Common myeloid progenitor, CD34-positive (primary cell): ENCODE results near the gene NTM.

Experiments
- CTCF ChIA-PET: fragments of 350-600 bp; sonication (Branson Sonifier 250); formaldehyde crosslinking; loops from one replicate; lab custom pipeline; 2021; ENCODE audit warnings: antibody characterized with exemption; lab: Charles Lee
- POLR2A ChIA-PET: fragments of 350-600 bp; sonication (Branson Sonifier 250); formaldehyde crosslinking; loops from one replicate; lab custom pipeline; 2021; ENCODE audit warnings: antibody characterized with exemption; lab: Charles Lee
- DNase-seq, 3 donors: peaks; one replicate each; pipeline versions ENCODE4 v3.0.0 to v3.0.0-alpha.2; 2013
- H3K27ac ChIP-seq, 2 experiments: 1 replicate in 1 of 2; 2 replicates in 1 of 2; pipeline ENCODE4 v1.7.0; 2013; ENCODE audit warnings: inconsistent platforms in 2 of 2, low read length in 2 of 2, mild to moderate bottlenecking in 2 of 2, low read depth in 1 of 2, moderate library complexity in 1 of 2; ENCODE audit not compliant: severe bottlenecking in 2 of 2, insufficient read depth in 1 of 2, poor library complexity in 1 of 2
- H3K27me3 ChIP-seq, 5 experiments: replicated peaks in 2 of 5; 1 replicate in 3 of 5; 2 replicates in 2 of 5; pipeline versions ENCODE4 v1.6.1 to v1.7.0; 2013; ENCODE audit warnings: low read length in 4 of 5, mild to moderate bottlenecking in 2 of 5, moderate library complexity in 2 of 5, inconsistent platforms in 1 of 5; ENCODE audit not compliant: insufficient read depth in 5 of 5, control insufficient read depth in 4 of 5
- H3K36me3 ChIP-seq, 4 experiments: 1 replicate in 2 of 4; 2 replicates in 2 of 4; pipeline versions ENCODE4 v1.6.1 to v1.7.0; 2013; ENCODE audit warnings: low read length in 3 of 4, control low read depth in 1 of 4, mild to moderate bottlenecking in 1 of 4; ENCODE audit not compliant: control insufficient read depth in 4 of 4, insufficient read depth in 4 of 4
- H3K4me1 ChIP-seq, 4 experiments: 1 replicate in 3 of 4; 2 replicates in 1 of 4; pipeline versions ENCODE4 v1.6.1 to v1.7.1; 2013; ENCODE audit warnings: low read length in 3 of 4, mild to moderate bottlenecking in 3 of 4, control low read depth in 1 of 4, inconsistent platforms in 1 of 4, moderate library complexity in 1 of 4; ENCODE audit not compliant: control insufficient read depth in 4 of 4, insufficient read depth in 4 of 4; ENCODE audit errors: control extremely low read depth in 1 of 4
- H3K4me3 ChIP-seq, 7 experiments: 1 replicate in 4 of 7; 2 replicates in 3 of 7; pipeline versions ENCODE4 v1.5.1 to v1.7.0; 2013; ENCODE audit warnings: mild to moderate bottlenecking in 7 of 7, low read length in 6 of 7, moderate library complexity in 6 of 7, inconsistent platforms in 2 of 7, low read depth in 2 of 7, control low read depth in 1 of 7; ENCODE audit not compliant: insufficient read depth in 4 of 7, control insufficient read depth in 1 of 7; ENCODE audit errors: extremely low read depth in 1 of 7
- H3K9me3 ChIP-seq, 5 experiments: 1 replicate in 4 of 5; 2 replicates in 1 of 5; pipeline versions ENCODE4 v1.6.1 to v1.7.1; 2013; ENCODE audit warnings: low read length in 4 of 5, mild to moderate bottlenecking in 2 of 5, inconsistent platforms in 1 of 5, low read depth in 1 of 5, moderate library complexity in 1 of 5; ENCODE audit not compliant: control insufficient read depth in 4 of 5, insufficient read depth in 2 of 5; ENCODE audit errors: control extremely low read depth in 1 of 5
- WGBS: methylation state at CpG from one replicate; pipeline ENCODE4 v1.1.5; 2013; ENCODE audit not compliant: insufficient coverage; 5-methylcytosine and 5-hydroxymethylcytosine counted together

NTM gene

GRCh38 chr11:131965504-131965903 lies 595.1 kb downstream of the NTM start:
- Histone ChIP-seq H3K36me3 (no peaks in the 10 kb centered on the region), H3K27ac (no peak overlapping the region), H3K4me3 (no peak overlapping the region), H3K4me1 (no peaks in the 10 kb centered on the region), H3K9me3 (no peaks in the 10 kb centered on the region), H3K27me3 (peaks cover 0 to 2% (median 0%) of the 10 kb centered on the region in 5 experiments)
- CTCF ChIA-PET = no interaction called here
- DNase-seq = no peak
- POLR2A ChIA-PET = no interaction called here
- 74% methylated on average over 3 of the region's 3 CpGs for whole genome bisulfite sequencing

DNA sequence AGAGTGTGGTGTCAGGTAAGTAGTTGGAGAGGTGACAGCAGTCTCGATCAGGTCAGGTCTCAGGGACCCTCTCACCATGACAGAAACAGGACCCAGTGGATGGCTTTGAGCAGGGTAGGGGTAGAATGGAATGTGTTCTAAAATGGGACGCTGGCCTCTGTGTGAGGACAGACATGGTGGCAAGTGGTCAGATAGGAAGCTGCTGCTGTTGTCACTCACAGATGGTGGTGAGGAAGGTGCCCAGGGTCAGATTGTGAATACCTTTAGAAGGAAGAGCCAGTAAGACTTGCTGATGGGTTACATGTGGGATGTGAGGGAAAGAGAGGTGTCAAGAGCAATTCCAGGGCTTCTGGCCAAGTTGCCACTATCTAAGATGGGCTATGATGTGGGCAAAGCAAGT lies 596.3 kb downstream of the NTM start:
- no peak overlapping the region for H3K4me3 ChIP-seq
- 95% methylated on average over 2 of the region's 2 CpGs for WGBS
- no peaks in the 10 kb centered on the region for H3K9me3 ChIP-seq
- H3K36me3 ChIP-seq = no peaks in the 10 kb centered on the region
- H3K27ac ChIP-seq = no peak overlapping the region
- ChIA-PET POLR2A (no interaction called here), CTCF (no interaction called here)
- peaks cover 0 to 2% (median 0%) of the 10 kb centered on the region in 5 experiments for H3K27me3 ChIP-seq
- H3K4me1 ChIP-seq = no peaks in the 10 kb centered on the region
- DNase-seq = no peak

GRCh38 chr11:131969261-131969660 lies 598.8 kb downstream of the NTM start:
- Histone ChIP-seq H3K27ac (no peak overlapping the region), H3K9me3 (no peaks in the 10 kb centered on the region), H3K4me1 (no peaks in the 10 kb centered on the region), H3K36me3 (no peaks in the 10 kb centered on the region), H3K27me3 (peaks cover 0 to 2% (median 0%) of the 10 kb centered on the region in 5 experiments), H3K4me3 (no peak overlapping the region)
- no CpG with 5 or more reads among the region's 2 CpGs for WGBS
- DNase-seq = no peak
- ChIA-PET POLR2A (no interaction called here), CTCF (no interaction called here)

DNA sequence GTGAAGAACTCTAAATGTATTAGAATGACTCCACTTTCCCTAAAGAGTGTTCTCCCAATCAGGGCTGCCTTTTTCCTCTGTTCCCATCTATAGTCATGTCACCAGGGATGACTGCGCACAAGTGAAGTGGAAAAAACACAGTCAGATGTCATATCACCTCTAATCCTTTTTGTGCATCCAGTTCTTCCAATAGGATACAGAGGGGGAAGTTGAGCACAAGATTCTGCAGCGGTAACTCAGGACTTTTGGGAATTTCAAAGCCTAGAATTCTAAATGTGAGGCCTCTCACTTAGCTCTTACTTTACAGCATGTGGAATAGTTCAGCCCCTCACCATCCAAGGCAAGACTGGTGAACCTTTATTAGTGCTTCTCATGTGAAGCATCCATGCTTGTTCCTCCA lies 602.6 kb downstream of the NTM start:
- Histone ChIP-seq H3K27me3 (no peaks in the 10 kb centered on the region), H3K4me1 (no peaks in the 10 kb centered on the region), H3K4me3 (no peak overlapping the region), H3K9me3 (no peaks in the 10 kb centered on the region), H3K27ac (no peak overlapping the region), H3K36me3 (no peaks in the 10 kb centered on the region)
- CTCF ChIA-PET = no interaction called here
- POLR2A ChIA-PET = no interaction called here
- 100% methylated on average over 1 of the region's 2 CpGs for WGBS
- no peak for DNase-seq

DNA sequence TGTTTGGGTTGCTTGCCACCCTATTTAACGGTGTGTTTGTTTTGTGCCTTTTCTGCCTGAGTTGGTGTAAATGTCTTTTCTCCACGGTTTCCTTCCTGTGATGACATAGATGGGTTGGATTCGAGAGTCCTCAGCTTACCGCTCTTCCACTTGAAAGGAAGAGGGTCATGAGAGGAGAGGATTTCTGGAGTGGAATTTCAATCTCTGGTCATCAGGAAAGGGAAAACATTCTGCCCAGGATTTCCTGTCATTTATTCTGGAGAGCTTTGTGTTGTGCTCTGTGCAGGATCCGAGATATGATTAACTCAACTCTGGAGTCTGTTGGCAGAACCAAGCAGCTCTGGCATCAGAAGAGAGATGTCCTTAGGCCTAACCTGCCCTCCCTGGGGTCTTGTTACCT lies 605.2 kb downstream of the NTM start:
- CTCF ChIA-PET = interaction anchor here (0.6 kb wide), 1 partner anchor 1675 kb away, joined by 3 read pairs; no protein-coding TSS in a partner anchor
- POLR2A ChIA-PET = no interaction called here
- H3K27ac ChIP-seq = no peak overlapping the region
- H3K4me3 ChIP-seq = no peak overlapping the region
- 63% methylated on average over 4 of the region's 5 CpGs for WGBS
- peaks cover 0 to 3% (median 1%) of the 10 kb centered on the region in 5 experiments for H3K27me3 ChIP-seq
- no peaks in the 10 kb centered on the region for H3K9me3 ChIP-seq
- H3K4me1 ChIP-seq = no peaks in the 10 kb centered on the region
- DNase-seq = no peak
- H3K36me3 ChIP-seq = no peaks in the 10 kb centered on the region

- DNase-seq = no peak
- Histone ChIP-seq H3K27me3 (peaks cover 0 to 3% (median 1%) of the 10 kb centered on the region in 5 experiments), H3K4me1 (no peaks in the 10 kb centered on the region), H3K4me3 (no peak overlapping the region), H3K36me3 (no peaks in the 10 kb centered on the region), H3K9me3 (no peaks in the 10 kb centered on the region), H3K27ac (no peak overlapping the region)
- ChIA-PET CTCF (interaction anchor here (0.6 kb wide), 1 partner anchor 1675 kb away, joined by 3 read pairs; no protein-coding TSS in a partner anchor), POLR2A (no interaction called here)
- WGBS = 78% methylated on average over 3 of the region's 3 CpGs
Measured at GRCh38 chr11:131976021-131976420, 605.6 kb downstream of the NTM start.

DNA sequence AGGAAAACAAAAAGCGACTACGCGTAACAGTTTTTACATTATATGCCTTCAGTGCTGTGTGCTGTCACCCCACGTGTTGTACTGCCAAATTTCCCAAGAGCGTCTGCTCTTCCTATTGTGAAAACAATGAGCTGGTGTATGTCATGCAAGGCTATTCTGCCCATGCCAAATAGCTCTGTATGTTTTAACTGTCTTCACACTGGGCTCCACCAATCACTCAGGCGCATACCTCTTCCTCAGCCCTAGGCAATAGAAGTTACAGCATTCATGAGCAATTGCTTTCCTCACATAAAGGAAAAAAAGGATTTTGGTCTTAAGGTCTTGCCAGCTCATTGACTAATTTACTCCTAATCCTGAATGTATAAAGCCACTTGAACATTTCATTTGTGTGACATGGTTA lies 606.8 kb downstream of the NTM start:
- Histone ChIP-seq H3K4me3 (no peak overlapping the region), H3K27me3 (peaks cover 0 to 3% (median 1%) of the 10 kb centered on the region in 5 experiments), H3K4me1 (no peaks in the 10 kb centered on the region), H3K36me3 (no peaks in the 10 kb centered on the region), H3K9me3 (no peaks in the 10 kb centered on the region), H3K27ac (no peak overlapping the region)
- ChIA-PET POLR2A (no interaction called here), CTCF (no interaction called here)
- 93% methylated on average over 6 of the region's 6 CpGs for WGBS
- no peak for DNase-seq
